K562 (cell line): ENCODE measurements around the gene RPL27. TPM values are rescaled to one million over a fixed set of nuclear protein-coding genes. Genes with fewer than 3 reads are reported as not detected.

Experiments used
- ARID3B ChIP-seq: fragments of 250-450 bp; sonication (Bioruptor Pico); IDR thresholded peaks from 2 replicates; pipeline ENCODE4 v1.4.0; 2020; ENCODE audit warnings: borderline replicate concordance
- ATF2 ChIP-seq: sonication (generic); formaldehyde crosslinking; IDR thresholded peaks from 2 replicates; pipeline ENCODE4 v1.8.1; 2022; ENCODE audit warnings: missing genetic modification reagents
- C11orf30 ChIP-seq: fragments of 450-650 bp; IDR thresholded peaks from 2 replicates; pipeline ENCODE4 v1.6.1; 2016; ENCODE audit warnings: low read depth, mild to moderate bottlenecking
- DACH1 ChIP-seq: fragments of 450-650 bp; IDR thresholded peaks from 2 replicates; pipeline ENCODE4 v1.6.1; 2018; ENCODE audit not compliant: partially characterized antibody
- DEAF1 ChIP-seq: fragments of 450-650 bp; formaldehyde crosslinking; IDR thresholded peaks from 2 replicates; pipeline ENCODE4 v1.4.0; 2020; ENCODE audit warnings: mild to moderate bottlenecking, moderate library complexity
- ESRRB ChIP-seq: fragments of 250-450 bp; sonication (Bioruptor Pico); IDR thresholded peaks from 2 replicates; pipeline ENCODE4 v1.5.0; 2020; ENCODE audit warnings: mild to moderate bottlenecking, moderate library complexity, borderline replicate concordance
- FOXO4 ChIP-seq: fragments of 450-650 bp; formaldehyde crosslinking; IDR thresholded peaks from 2 replicates; pipeline ENCODE4 v1.4.0; 2020; ENCODE audit warnings: mild to moderate bottlenecking, moderate library complexity
- JUN ChIP-seq, 2 experiments: sonication (generic) in 1 of 2; formaldehyde crosslinking in 1 of 2; IDR thresholded peaks; 2 replicates each; pipeline versions ENCODE4 v1.6.1 to v1.8.0; 2012 to 2022; ENCODE audit warnings: borderline replicate concordance in 2 of 2, mild to moderate bottlenecking in 2 of 2, improper control_type of control experiment in 1 of 2, low read depth in 1 of 2, low read length in 1 of 2, missing genetic modification reagents in 1 of 2
- MECOM ChIP-seq: fragments of 250-450 bp; sonication (Bioruptor Pico); IDR thresholded peaks from 2 replicates; pipeline ENCODE4 v1.8.0; 2022; ENCODE audit warnings: inconsistent platforms
- MYC ChIP-seq, 2 experiments: fragments of 250-450 bp in 1 of 2; sonication (Bioruptor Pico) in 1 of 2; IDR thresholded peaks; 2 replicates each; pipeline versions ENCODE4 v1.5.1 to v1.6.1; 2012 to 2021; ENCODE audit warnings: low read depth in 2 of 2, borderline replicate concordance in 1 of 2, improper control_type of control experiment in 1 of 2, low read length in 1 of 2, mild to moderate bottlenecking in 1 of 2, moderate library complexity in 1 of 2
- PML ChIP-seq: IDR thresholded peaks from 2 replicates; pipeline ENCODE4 v1.6.1; 2012; ENCODE audit warnings: low read length, inconsistent platforms
- RFX1 ChIP-seq: fragments of 450-650 bp; IDR thresholded peaks from 2 replicates; pipeline ENCODE4 v1.6.1; 2016; ENCODE audit warnings: mild to moderate bottlenecking, moderate library complexity
- RUNX1 ChIP-seq: sonication (generic); IDR thresholded peaks from 2 replicates; pipeline ENCODE4 v1.6.1; 2016; ENCODE audit warnings: antibody characterized with exemption, low read depth
- SMARCC2 ChIP-seq: fragments of 450-650 bp; IDR thresholded peaks from 2 replicates; pipeline ENCODE4 v1.6.1; 2017; ENCODE audit warnings: antibody characterized with exemption, moderate library complexity, mild to moderate bottlenecking, low read depth
- SRSF3 ChIP-seq: fragments of 200-400 bp; formaldehyde crosslinking; IDR thresholded peaks from 2 replicates; pipeline ENCODE4 v1.6.1; 2016; ENCODE audit warnings: mild to moderate bottlenecking, low read length, moderate library complexity; ENCODE audit not compliant: insufficient read depth
- ZBTB7A ChIP-seq: IDR thresholded peaks from 2 replicates; pipeline ENCODE4 v1.6.1; 2011; ENCODE audit warnings: low read depth, mild to moderate bottlenecking, low read length, moderate library complexity, borderline replicate concordance; ENCODE audit not compliant: control insufficient read depth
- ZEB2 ChIP-seq: fragments of 450-650 bp; IDR thresholded peaks from 2 replicates; pipeline ENCODE4 v1.6.1; 2016
- ZFP30 ChIP-seq: fragments of 250-450 bp; sonication (Bioruptor Pico); IDR thresholded peaks from 2 replicates; pipeline ENCODE4 v1.8.0; 2022; ENCODE audit warnings: moderate library complexity, mild to moderate bottlenecking, inconsistent platforms, borderline replicate concordance
- ZNF133 ChIP-seq: fragments of 250-450 bp; sonication (Bioruptor Pico); IDR thresholded peaks from 2 replicates; pipeline ENCODE4 v1.4.0; 2020; ENCODE audit warnings: mild to moderate bottlenecking
- ZNF699 ChIP-seq: fragments of 250-450 bp; sonication (Bioruptor Pico); IDR thresholded peaks from 2 replicates; pipeline ENCODE4 v1.8.0; 2021; ENCODE audit warnings: mild to moderate bottlenecking, moderate library complexity; ENCODE audit not compliant: insufficient replicate concordance
- ZNF778 ChIP-seq: fragments of 450-650 bp; formaldehyde crosslinking; IDR thresholded peaks from 2 replicates; pipeline ENCODE4 v1.4.0; 2020; ENCODE audit warnings: mild to moderate bottlenecking, moderate library complexity
- polyA plus RNA-seq, 8 experiments: library from polyadenylated mRNA; depleted of rRNA in 4 of 8; stranded (reverse) in 5 of 8; unstranded in 3 of 8; fragments of >200 nt; fragmentation: Nextera tagmentation in 2 of 8; fragmentation: Illumina TruSeq in 1 of 8; extraction: Ambion mirVana in 2 of 8; extraction: Trizol in 1 of 8; gene quantifications; 2 replicates each; pipeline versions ENCODE4 v1.2.1 to v1.2.3, GENCODE V29; 2011 to 2014; ENCODE audit warnings: inconsistent platforms in 1 of 8, missing spikeins in 1 of 8
- total RNA-seq, 7 experiments: library from RNA; depleted of rRNA in 6 of 7; stranded (reverse); fragments of >200 nt in 6 of 7; fragmentation: Illumina TruSeq in 2 of 7; extraction: Trizol in 2 of 7; gene quantifications; 2 replicates each; pipeline versions ENCODE4 v1.2.1 to v1.2.3, GENCODE V29; 2011 to 2021; ENCODE audit warnings: low replicate concordance in 1 of 7

The RPL27 gene
- total and polyA plus RNA-seq, 9 of the 15 experiments (the other 6 are each of a cell fraction or from before 2014, with no cell fraction given) = 1,539 to 6,155 (median 3,710) TPM

- peak; percentile 84 for TF ChIP-seq JUN (IDR thresholded peaks at IDR 0.05; ENCODE audit: borderline replicate concordance, low read depth, low read length)
- peak; percentile 86 for TF ChIP-seq JUN (CRISPR knock-in tag; IDR thresholded peaks at IDR 0.05; ENCODE audit: borderline replicate concordance)
- TF ChIP-seq RFX1 = peak; percentile 99
- TF ChIP-seq MECOM (CRISPR knock-in tag) = no peak
- 0 out of 2 replicates have a peak, but pooled peaks have one; percentile 69 for TF ChIP-seq ATF2
- no peak for TF ChIP-seq DACH1
- TF ChIP-seq RUNX1 = no peak
- peak; percentile 54; the same call in 1 of the 2 replicates for TF ChIP-seq DEAF1
- no peak for TF ChIP-seq SMARCC2
- TF ChIP-seq ZEB2 = no peak
- peak; percentile 78 for TF ChIP-seq ZBTB7A
- no peak for TF ChIP-seq FOXO4 (CRISPR knock-in tag)
- no peak for TF ChIP-seq SRSF3
- no peak for TF ChIP-seq ZNF133
- TF ChIP-seq ZFP30 (CRISPR knock-in tag) = no peak
- TF ChIP-seq ZNF699 (CRISPR knock-in tag) = no peak
- TF ChIP-seq MYC (IDR thresholded peaks at IDR 0.05; ENCODE audit: low read depth, low read length) = peak; percentile 83
- TF ChIP-seq MYC (CRISPR knock-in tag; IDR thresholded peaks at IDR 0.05; ENCODE audit: borderline replicate concordance, low read depth) = no peak
- TF ChIP-seq ESRRB = no peak
- TF ChIP-seq PML = peak; percentile 36; the same call in 1 of the 2 replicates
- TF ChIP-seq C11orf30 = no peak
- no peak for TF ChIP-seq ZNF778
- TF ChIP-seq ARID3B = no peak
Measured at GRCh38 chr17:43024407-43025289, 26.4 kb downstream of the RPL27 start, which contains the start of gene RND2 (continued).
